Measurements from ENCODE around the gene CD44.
A peak's percentile ranks its signal among the peaks of the same experiment; 100 is the strongest.

Gene CD44

DNA sequence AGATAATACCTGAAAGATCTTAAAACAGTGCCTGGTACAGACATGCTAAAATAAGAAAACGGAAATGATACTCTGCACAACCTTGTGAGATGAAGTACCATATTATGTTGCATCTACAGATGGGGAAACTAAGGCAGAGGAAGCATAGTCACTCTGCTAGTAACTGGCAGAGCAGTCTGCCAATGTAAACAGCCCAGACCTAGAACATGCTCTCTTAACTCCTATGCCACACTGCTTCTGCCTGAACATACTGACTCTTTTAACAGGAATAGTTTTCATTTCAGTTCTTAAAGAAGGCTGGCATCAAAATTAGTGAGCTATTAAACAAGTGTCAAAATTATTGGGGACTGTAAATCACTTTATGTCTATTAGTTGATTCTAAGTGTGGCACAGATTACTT is 99.9 kb downstream of the CD44 start:
- Histone ChIP-seq H3K9me3 (ENCODE audit: control insufficient read depth in 5 of 5, low read length in 5 of 5) (peaks cover 0 to 3% (median 0%) of the 10 kb centered on the region in 5 donors), H3K4me3 (ENCODE audit: low read depth in 1 of 5, low read length in 5 of 5) (no peak overlapping the region), H3K36me3 (ENCODE audit: control insufficient read depth in 5 of 5, insufficient read depth in 5 of 5, low read length in 5 of 5) (no peaks in the 10 kb centered on the region), H3K27me3 (ENCODE audit: control insufficient read depth in 5 of 5, insufficient read depth in 4 of 5, low read length in 5 of 5) (no peaks in the 10 kb centered on the region), H3K9ac (ENCODE audit: low read length in 5 of 5) (no peak overlapping the region), H3K27ac (ENCODE audit: low read depth, low read length) (no peak overlapping the region), H3K4me1 (ENCODE audit: control insufficient read depth in 5 of 5, insufficient read depth in 5 of 5, low read length in 5 of 5) (peaks cover 0 to 13% (median 3%) of the 10 kb centered on the region in 5 donors)

DNA sequence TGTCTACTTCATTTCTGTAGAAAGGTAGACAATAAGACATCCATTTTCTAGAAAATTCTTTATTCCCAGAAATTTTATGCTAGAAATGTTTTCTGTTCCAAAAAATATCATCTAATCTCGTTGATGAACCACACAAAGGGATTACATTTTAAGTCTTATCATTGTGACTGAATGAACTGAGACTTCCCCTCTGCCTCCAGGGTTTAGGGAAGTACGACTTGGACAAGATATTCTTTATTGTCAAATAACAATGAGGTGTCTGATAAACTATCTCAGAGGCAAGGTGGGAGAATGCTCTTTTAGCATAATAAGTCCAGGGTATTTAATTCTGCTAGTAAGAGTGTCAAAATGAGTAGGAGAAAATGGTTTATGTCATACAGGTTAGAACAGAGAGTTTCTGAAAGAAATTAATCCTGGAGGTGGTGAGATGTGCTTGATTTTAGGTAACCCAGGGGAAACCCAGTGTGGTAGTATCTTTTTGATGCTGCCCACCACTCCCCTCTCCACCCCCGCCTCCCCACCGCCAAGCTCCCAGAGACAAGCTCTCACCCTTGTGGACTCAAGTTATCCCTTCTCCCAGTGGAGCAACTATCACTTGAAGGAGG is 100.6 kb downstream of the CD44 start:
- Histone ChIP-seq H3K27me3 (ENCODE audit: control insufficient read depth in 5 of 5, insufficient read depth in 4 of 5, low read length in 5 of 5) (no peaks in the 10 kb centered on the region), H3K36me3 (ENCODE audit: control insufficient read depth in 5 of 5, insufficient read depth in 5 of 5, low read length in 5 of 5) (no peaks in the 10 kb centered on the region), H3K9me3 (ENCODE audit: control insufficient read depth in 5 of 5, low read length in 5 of 5) (peaks cover 0 to 1% (median 0%) of the 10 kb centered on the region in 5 donors), H3K27ac (ENCODE audit: low read depth, low read length) (no peak overlapping the region), H3K4me1 (ENCODE audit: control insufficient read depth in 5 of 5, insufficient read depth in 5 of 5, low read length in 5 of 5) (peaks cover 0 to 13% (median 3%) of the 10 kb centered on the region in 5 donors), H3K9ac (ENCODE audit: low read length in 5 of 5) (no peak overlapping the region), H3K4me3 (ENCODE audit: low read depth in 1 of 5, low read length in 5 of 5) (no peak overlapping the region)

DNA sequence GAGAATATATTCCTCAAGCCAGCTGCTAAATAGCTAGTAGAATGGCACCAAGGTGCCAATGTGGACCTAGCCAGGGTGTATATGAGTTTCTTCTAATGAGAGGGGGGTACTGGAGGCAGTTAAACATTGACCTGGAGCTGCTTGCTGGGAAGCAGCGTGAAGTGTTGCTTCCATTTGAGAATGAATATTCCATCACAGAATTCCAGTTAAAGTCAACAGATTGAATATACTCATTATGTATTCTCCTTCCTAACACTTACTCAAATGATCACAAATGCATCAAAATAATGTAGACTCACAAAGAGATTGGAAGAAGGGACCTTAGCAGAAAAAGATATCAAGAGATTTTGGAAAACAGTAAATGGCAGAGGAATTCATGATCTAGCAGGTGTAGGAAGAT is 102.1 kb downstream of the CD44 start:
- Histone ChIP-seq H3K27ac (ENCODE audit: low read depth, low read length) (no peak overlapping the region), H3K4me3 (ENCODE audit: low read depth in 1 of 5, low read length in 5 of 5) (no peak overlapping the region), H3K9me3 (ENCODE audit: control insufficient read depth in 5 of 5, low read length in 5 of 5) (no peaks in the 10 kb centered on the region), H3K4me1 (ENCODE audit: control insufficient read depth in 5 of 5, insufficient read depth in 5 of 5, low read length in 5 of 5) (peaks cover 0 to 13% (median 8%) of the 10 kb centered on the region in 5 donors), H3K27me3 (ENCODE audit: control insufficient read depth in 5 of 5, insufficient read depth in 4 of 5, low read length in 5 of 5) (peaks cover 0 to 2% (median 0%) of the 10 kb centered on the region in 5 donors), H3K36me3 (ENCODE audit: control insufficient read depth in 5 of 5, insufficient read depth in 5 of 5, low read length in 5 of 5) (no peaks in the 10 kb centered on the region), H3K9ac (ENCODE audit: low read length in 5 of 5) (no peak overlapping the region)

DNA sequence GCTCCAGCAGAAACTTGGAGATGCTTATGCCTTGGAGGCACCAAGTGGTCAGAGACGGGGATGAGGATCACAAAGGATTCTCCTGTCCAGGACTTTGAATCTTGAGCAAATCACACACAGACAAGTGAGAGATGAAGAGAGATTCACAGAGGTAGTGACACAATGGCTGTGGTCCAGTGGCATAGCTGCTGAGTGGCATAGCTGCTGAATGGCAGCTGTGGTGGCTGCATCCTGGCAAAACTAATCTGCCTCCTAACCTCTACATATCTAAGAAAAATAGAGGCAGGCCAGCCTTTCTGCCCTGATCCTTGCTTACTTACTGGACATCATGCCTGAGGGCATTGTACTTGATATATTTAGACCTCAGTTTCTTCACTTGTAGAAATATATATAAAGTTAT is 102.6 kb downstream of the CD44 start:
- Histone ChIP-seq H3K4me1 (ENCODE audit: control insufficient read depth in 5 of 5, insufficient read depth in 5 of 5, low read length in 5 of 5) (peaks cover 0 to 10% (median 9%) of the 10 kb centered on the region in 5 donors), H3K9me3 (ENCODE audit: control insufficient read depth in 5 of 5, low read length in 5 of 5) (no peaks in the 10 kb centered on the region), H3K4me3 (ENCODE audit: low read depth in 1 of 5, low read length in 5 of 5) (no peak overlapping the region), H3K27ac (ENCODE audit: low read depth, low read length) (no peak overlapping the region), H3K9ac (ENCODE audit: low read length in 5 of 5) (no peak overlapping the region), H3K36me3 (ENCODE audit: control insufficient read depth in 5 of 5, insufficient read depth in 5 of 5, low read length in 5 of 5) (no peaks in the 10 kb centered on the region), H3K27me3 (ENCODE audit: control insufficient read depth in 5 of 5, insufficient read depth in 4 of 5, low read length in 5 of 5) (peaks cover 0 to 2% (median 0%) of the 10 kb centered on the region in 5 donors)

DNA sequence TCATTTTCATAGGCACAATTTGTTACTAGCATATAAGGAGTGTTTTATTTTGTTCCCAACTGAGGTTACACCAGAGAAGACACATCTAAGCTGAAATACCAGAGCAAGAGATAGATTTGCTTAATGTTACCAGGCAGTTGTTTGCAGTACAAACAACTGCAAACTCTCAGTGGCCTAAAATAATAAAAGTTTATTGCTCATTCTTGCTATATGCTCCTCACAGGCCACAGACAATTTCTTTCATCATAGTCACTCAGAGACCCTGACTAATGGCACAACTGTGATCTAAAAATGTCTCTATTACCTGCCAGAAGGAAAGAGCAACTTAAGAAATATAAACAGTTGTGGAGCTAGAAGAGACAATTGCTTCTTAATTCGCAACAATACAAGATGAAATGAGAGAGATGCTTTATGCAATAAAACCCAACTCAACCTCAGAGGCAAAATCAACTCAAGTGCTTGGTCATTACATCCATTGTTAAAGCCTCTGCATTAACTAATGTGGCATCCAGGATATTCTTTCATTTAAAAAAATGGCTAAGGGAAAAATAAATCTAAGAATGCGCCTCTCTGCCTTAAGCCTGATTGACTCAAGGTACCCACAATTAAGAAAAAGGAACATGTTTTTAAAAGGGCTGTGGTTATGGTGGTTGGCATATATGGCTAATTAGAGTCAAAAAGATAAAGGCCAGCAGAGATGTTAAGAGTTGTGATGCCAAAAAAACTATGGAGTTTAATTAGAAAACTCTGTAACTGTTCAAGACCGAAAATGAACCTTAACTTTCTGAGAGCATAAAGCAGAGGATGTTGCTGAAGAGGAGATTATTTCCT is 103.7 kb downstream of the CD44 start:
- Histone ChIP-seq H3K4me3 (ENCODE audit: low read depth in 1 of 5, low read length in 5 of 5) (no peak overlapping the region), H3K27me3 (ENCODE audit: control insufficient read depth in 5 of 5, insufficient read depth in 4 of 5, low read length in 5 of 5) (peaks cover 0 to 2% (median 0%) of the 10 kb centered on the region in 5 donors), H3K9ac (ENCODE audit: low read length in 5 of 5) (no peak overlapping the region), H3K27ac (ENCODE audit: low read depth, low read length) (no peak overlapping the region), H3K9me3 (ENCODE audit: control insufficient read depth in 5 of 5, low read length in 5 of 5) (no peaks in the 10 kb centered on the region), H3K4me1 (ENCODE audit: control insufficient read depth in 5 of 5, insufficient read depth in 5 of 5, low read length in 5 of 5) (peaks cover 0 to 10% (median 8%) of the 10 kb centered on the region in 5 donors), H3K36me3 (ENCODE audit: control insufficient read depth in 5 of 5, insufficient read depth in 5 of 5, low read length in 5 of 5) (no peaks in the 10 kb centered on the region)

DNA sequence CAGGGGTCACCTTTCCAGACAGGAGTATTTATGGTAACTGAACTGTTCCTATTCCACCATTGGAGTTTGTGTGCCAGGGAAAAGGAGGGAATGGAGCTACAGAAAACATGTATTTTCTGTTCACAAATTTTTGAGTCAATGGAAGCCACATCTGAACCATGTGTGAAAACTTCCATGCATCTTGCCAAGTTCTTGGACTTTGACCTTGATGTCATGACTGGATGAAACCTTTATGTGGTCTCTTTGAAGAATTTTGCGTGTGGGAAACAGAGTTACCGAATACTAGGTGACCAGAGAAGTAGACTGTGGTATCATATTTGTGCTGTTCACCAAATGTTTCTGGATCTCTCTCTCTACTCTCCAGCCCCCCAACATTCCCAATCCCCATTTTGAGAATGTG is 104.8 kb downstream of the CD44 start:
- no peaks in the 10 kb centered on the region for H3K9me3 ChIP-seq (ENCODE audit: control insufficient read depth in 5 of 5, low read length in 5 of 5)
- H3K27ac ChIP-seq (ENCODE audit: low read depth, low read length), result no peak overlapping the region
- H3K4me3 ChIP-seq (ENCODE audit: low read depth in 1 of 5, low read length in 5 of 5), result no peak overlapping the region
- H3K36me3 ChIP-seq (ENCODE audit: control insufficient read depth in 5 of 5, insufficient read depth in 5 of 5, low read length in 5 of 5), result no peaks in the 10 kb centered on the region
- peaks cover 0 to 2% (median 0%) of the 10 kb centered on the region in 5 donors for H3K27me3 ChIP-seq (ENCODE audit: control insufficient read depth in 5 of 5, insufficient read depth in 4 of 5, low read length in 5 of 5)
- H3K9ac ChIP-seq (ENCODE audit: low read length in 5 of 5), result no peak overlapping the region
- peaks cover 0 to 6% (median 5%) of the 10 kb centered on the region in 5 donors for H3K4me1 ChIP-seq (ENCODE audit: control insufficient read depth in 5 of 5, insufficient read depth in 5 of 5, low read length in 5 of 5)

DNA sequence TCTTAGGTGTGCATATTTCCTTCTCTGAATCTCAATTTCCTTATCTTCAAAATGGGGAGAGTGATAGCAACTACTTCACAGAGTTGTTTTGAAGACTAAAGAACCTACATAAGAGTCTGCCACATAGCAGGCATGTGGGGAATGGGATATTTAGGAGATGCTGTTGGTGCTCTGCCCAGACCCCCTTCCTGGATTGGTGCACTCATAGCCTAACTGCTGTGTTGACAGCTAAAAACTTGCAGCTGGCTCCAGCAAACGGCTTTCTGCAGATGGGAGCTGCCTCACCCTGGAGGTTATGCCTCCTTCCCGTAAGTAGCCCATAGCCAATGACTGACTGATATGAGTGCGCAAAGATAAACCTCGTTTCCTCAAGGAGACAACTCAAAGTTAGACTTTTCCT is 106.1 kb downstream of the CD44 start:
- no peak overlapping the region for H3K9ac ChIP-seq (ENCODE audit: low read length in 5 of 5)
- no peaks in the 10 kb centered on the region for H3K36me3 ChIP-seq (ENCODE audit: control insufficient read depth in 5 of 5, insufficient read depth in 5 of 5, low read length in 5 of 5)
- H3K27ac ChIP-seq (ENCODE audit: low read depth, low read length), result no peak overlapping the region
- peaks cover 0 to 6% (median 5%) of the 10 kb centered on the region in 5 donors for H3K4me1 ChIP-seq (ENCODE audit: control insufficient read depth in 5 of 5, insufficient read depth in 5 of 5, low read length in 5 of 5)
- no peaks in the 10 kb centered on the region for H3K9me3 ChIP-seq (ENCODE audit: control insufficient read depth in 5 of 5, low read length in 5 of 5)
- H3K27me3 ChIP-seq (ENCODE audit: control insufficient read depth in 5 of 5, insufficient read depth in 4 of 5, low read length in 5 of 5), result peaks cover 0 to 2% (median 0%) of the 10 kb centered on the region in 5 donors
- no peak overlapping the region for H3K4me3 ChIP-seq (ENCODE audit: low read depth in 1 of 5, low read length in 5 of 5)

DNA sequence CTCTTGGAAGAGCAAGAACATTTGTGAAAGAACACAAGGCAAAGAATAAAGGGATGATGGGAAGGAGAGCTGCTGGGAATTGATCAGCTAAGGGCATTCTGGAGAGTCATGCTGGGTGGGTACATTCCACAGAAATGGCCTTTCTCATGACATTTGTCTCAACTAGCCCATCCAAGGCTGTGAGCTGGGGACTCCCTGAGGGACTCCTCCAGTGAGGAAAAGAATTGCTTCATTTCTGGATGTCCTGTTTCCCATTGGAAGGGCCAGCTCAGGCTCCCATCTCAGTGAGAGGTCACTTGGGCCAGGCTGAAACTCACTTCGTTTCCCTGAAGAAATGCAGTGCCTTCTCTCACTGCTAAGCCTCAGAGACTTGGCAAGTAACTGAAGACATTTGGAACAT is 106.8 kb downstream of the CD44 start:
- Histone ChIP-seq H3K36me3 (ENCODE audit: control insufficient read depth in 5 of 5, insufficient read depth in 5 of 5, low read length in 5 of 5) (no peaks in the 10 kb centered on the region), H3K4me1 (ENCODE audit: control insufficient read depth in 5 of 5, insufficient read depth in 5 of 5, low read length in 5 of 5) (peaks cover 0 to 6% (median 5%) of the 10 kb centered on the region in 5 donors), H3K4me3 (ENCODE audit: low read depth in 1 of 5, low read length in 5 of 5) (no peak overlapping the region), H3K27me3 (ENCODE audit: control insufficient read depth in 5 of 5, insufficient read depth in 4 of 5, low read length in 5 of 5) (peaks cover 0 to 2% (median 0%) of the 10 kb centered on the region in 5 donors), H3K9me3 (ENCODE audit: control insufficient read depth in 5 of 5, low read length in 5 of 5) (no peaks in the 10 kb centered on the region), H3K27ac (ENCODE audit: low read depth, low read length) (peak overlapping the region; percentile 45), H3K9ac (ENCODE audit: low read length in 5 of 5) (no peak overlapping the region)

DNA sequence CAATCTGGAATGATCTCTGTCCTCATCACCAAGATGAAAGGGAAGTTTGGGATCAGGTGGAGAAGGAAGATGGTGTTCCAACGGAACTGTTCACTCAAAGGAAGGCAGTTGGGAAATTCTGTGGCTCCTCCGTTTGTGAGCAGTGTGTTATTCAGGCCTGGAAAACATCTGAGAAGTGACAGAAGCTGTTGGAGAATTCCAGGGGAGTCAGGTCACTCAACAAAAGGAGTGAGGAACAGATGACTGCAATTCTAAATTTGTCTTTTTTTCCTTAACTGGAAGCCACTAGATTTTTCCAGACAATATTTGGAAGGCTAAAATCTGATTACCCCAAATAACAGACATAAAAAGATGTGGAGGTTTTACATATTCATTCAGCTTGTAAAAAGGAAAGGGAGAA is 107.8 kb downstream of the CD44 start:
- Histone ChIP-seq H3K4me1 (ENCODE audit: control insufficient read depth in 5 of 5, insufficient read depth in 5 of 5, low read length in 5 of 5) (peaks cover 0 to 6% (median 5%) of the 10 kb centered on the region in 5 donors), H3K36me3 (ENCODE audit: control insufficient read depth in 5 of 5, insufficient read depth in 5 of 5, low read length in 5 of 5) (no peaks in the 10 kb centered on the region), H3K27ac (ENCODE audit: low read depth, low read length) (peak overlapping the region; percentile 45), H3K9ac (ENCODE audit: low read length in 5 of 5) (no peak overlapping the region), H3K9me3 (ENCODE audit: control insufficient read depth in 5 of 5, low read length in 5 of 5) (no peaks in the 10 kb centered on the region), H3K4me3 (ENCODE audit: low read depth in 1 of 5, low read length in 5 of 5) (no peak overlapping the region), H3K27me3 (ENCODE audit: control insufficient read depth in 5 of 5, insufficient read depth in 4 of 5, low read length in 5 of 5) (peaks cover 0 to 2% (median 0%) of the 10 kb centered on the region in 5 donors)

DNA sequence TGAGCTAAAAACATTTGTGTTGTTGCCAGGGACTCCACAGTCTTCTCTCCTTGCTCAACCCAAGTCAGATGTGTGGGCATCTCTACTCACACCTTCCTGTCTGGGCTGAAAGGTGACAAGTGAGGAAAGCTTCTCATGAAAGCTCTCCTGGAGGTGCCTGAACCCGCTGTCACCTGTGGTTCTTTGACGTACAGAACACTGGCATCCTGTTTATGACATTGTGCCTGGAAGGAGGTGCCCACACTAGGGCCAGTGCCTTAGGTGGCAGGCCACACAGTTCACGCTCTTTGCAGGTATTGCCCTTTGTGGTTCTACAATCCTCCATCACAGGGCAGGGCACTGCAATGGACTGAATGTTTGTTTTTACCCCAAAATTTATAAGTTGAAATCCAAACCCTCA is 108.5 kb downstream of the CD44 start:
- H3K27me3 ChIP-seq (ENCODE audit: control insufficient read depth in 5 of 5, insufficient read depth in 4 of 5, low read length in 5 of 5), result peaks cover 0 to 2% (median 0%) of the 10 kb centered on the region in 5 donors
- H3K9me3 ChIP-seq (ENCODE audit: control insufficient read depth in 5 of 5, low read length in 5 of 5), result no peaks in the 10 kb centered on the region
- no peak overlapping the region for H3K4me3 ChIP-seq (ENCODE audit: low read depth in 1 of 5, low read length in 5 of 5)
- H3K27ac ChIP-seq (ENCODE audit: low read depth, low read length), result peak overlapping the region; percentile 45
- H3K9ac ChIP-seq (ENCODE audit: low read length in 5 of 5), result no peak overlapping the region
- H3K36me3 ChIP-seq (ENCODE audit: control insufficient read depth in 5 of 5, insufficient read depth in 5 of 5, low read length in 5 of 5), result no peaks in the 10 kb centered on the region
- H3K4me1 ChIP-seq (ENCODE audit: control insufficient read depth in 5 of 5, insufficient read depth in 5 of 5, low read length in 5 of 5), result peaks cover 0 to 6% (median 5%) of the 10 kb centered on the region in 5 donors

Data from subcutaneous abdominal adipose tissue (tissue), 5 donors.